ENCODE measurements around the gene LCAT.

DNA sequence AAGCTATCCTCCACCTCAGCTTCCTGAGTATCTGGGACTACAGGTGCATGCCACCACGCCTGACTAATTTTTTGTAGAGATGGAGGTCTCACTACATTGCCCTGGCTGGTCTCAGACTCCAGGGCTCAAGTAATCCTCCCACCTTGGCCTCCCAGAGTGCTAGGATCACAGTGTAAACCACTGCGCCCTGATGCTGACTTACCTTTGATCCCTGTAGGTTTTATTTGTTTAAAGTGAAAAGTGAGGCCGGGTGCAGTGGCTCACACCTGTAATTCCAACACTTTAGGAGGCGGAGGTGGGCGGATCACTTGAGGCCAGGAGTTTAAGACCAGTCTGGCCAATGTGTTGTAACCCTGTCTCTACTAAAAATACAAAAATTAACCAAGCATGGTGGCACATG is 42.2 kb downstream of the LCAT start:
- TF ChIP-seq, protein P1, sequence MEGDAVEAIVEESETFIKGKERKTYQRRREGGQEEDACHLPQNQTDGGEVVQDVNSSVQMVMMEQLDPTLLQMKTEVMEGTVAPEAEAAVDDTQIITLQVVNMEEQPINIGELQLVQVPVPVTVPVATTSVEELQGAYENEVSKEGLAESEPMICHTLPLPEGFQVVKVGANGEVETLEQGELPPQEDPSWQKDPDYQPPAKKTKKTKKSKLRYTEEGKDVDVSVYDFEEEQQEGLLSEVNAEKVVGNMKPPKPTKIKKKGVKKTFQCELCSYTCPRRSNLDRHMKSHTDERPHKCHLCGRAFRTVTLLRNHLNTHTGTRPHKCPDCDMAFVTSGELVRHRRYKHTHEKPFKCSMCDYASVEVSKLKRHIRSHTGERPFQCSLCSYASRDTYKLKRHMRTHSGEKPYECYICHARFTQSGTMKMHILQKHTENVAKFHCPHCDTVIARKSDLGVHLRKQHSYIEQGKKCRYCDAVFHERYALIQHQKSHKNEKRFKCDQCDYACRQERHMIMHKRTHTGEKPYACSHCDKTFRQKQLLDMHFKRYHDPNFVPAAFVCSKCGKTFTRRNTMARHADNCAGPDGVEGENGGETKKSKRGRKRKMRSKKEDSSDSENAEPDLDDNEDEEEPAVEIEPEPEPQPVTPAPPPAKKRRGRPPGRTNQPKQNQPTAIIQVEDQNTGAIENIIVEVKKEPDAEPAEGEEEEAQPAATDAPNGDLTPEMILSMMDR (IDR thresholded peaks at IDR 0.05; ENCODE audit: insufficient read depth, low read length): no peak
- TF ChIP-seq POLR2AphosphoS5 (IDR thresholded peaks at IDR 0.05; ENCODE audit: low read depth) (no peak), SPI1 (IDR thresholded peaks at IDR 0.05; ENCODE audit: borderline replicate concordance, low read depth) (no peak)
- TF ChIP-seq, protein P2, sequence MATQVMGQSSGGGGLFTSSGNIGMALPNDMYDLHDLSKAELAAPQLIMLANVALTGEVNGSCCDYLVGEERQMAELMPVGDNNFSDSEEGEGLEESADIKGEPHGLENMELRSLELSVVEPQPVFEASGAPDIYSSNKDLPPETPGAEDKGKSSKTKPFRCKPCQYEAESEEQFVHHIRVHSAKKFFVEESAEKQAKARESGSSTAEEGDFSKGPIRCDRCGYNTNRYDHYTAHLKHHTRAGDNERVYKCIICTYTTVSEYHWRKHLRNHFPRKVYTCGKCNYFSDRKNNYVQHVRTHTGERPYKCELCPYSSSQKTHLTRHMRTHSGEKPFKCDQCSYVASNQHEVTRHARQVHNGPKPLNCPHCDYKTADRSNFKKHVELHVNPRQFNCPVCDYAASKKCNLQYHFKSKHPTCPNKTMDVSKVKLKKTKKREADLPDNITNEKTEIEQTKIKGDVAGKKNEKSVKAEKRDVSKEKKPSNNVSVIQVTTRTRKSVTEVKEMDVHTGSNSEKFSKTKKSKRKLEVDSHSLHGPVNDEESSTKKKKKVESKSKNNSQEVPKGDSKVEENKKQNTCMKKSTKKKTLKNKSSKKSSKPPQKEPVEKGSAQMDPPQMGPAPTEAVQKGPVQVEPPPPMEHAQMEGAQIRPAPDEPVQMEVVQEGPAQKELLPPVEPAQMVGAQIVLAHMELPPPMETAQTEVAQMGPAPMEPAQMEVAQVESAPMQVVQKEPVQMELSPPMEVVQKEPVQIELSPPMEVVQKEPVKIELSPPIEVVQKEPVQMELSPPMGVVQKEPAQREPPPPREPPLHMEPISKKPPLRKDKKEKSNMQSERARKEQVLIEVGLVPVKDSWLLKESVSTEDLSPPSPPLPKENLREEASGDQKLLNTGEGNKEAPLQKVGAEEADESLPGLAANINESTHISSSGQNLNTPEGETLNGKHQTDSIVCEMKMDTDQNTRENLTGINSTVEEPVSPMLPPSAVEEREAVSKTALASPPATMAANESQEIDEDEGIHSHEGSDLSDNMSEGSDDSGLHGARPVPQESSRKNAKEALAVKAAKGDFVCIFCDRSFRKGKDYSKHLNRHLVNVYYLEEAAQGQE (IDR thresholded peaks at IDR 0.05; ENCODE audit: insufficient replicate concordance, low read depth): no peak
